ENCODE results near the gene TMEM123. TPM values are rescaled to one million over a fixed set of nuclear protein-coding genes. Genes with fewer than 3 reads are reported as not detected.
"Not testable (repeated sequence)": the region's sequence is repeated elsewhere in the genome, so short reads cannot be mapped to it uniquely, and the experiment has no call there.

Gene TMEM123
- total and polyA plus RNA-seq, 5 donors from 2014 or later: 330 to 771 (median 608) TPM

GRCh38 chr11:102384419-102385079 is 68.0 kb downstream of the TMEM123 start:
- Histone ChIP-seq H3K27me3 (ENCODE audit: control insufficient read depth, insufficient read depth, low read length) (no peaks in the 10 kb centered on the region), H3K36me3 (ENCODE audit: control insufficient read depth, insufficient read depth, low read length) (peaks cover 46% of the 10 kb centered on the region), H3K4me1 (ENCODE audit: control insufficient read depth, insufficient read depth, low read length, poor library complexity, severe bottlenecking) (no peaks in the 10 kb centered on the region), H3K27ac (ENCODE audit: insufficient read depth, low read length, poor library complexity, severe bottlenecking) (no peak overlapping the region), H3K9me3 (ENCODE audit: control insufficient read depth in 2 of 2, low read length in 2 of 2) (no peaks in the 10 kb centered on the region), H3K4me3 (ENCODE audit: low read depth, low read length) (no peak overlapping the region)
- Mint-ChIP-seq H3K27ac (peak overlapping the region in 2 of 3 donors; percentile 13 to 58), H3K4me3 (no peak overlapping the region), H3K9me3 (no peaks in the 10 kb centered on the region), H3K36me3 (peaks cover 62% of the 10 kb centered on the region), H3K27me3 (no peaks in the 10 kb centered on the region), H3K4me1 (peaks cover 19 to 35% (median 28%) of the 10 kb centered on the region in 4 donors)
- DNase-seq (no peak), ATAC-seq (ENCODE audit: low read depth in 2 of 2) (no peak)

- ATAC-seq (ENCODE audit: low read depth in 2 of 2) (no peak), DNase-seq (no peak)
- Mint-ChIP-seq H3K27me3 (no peaks in the 10 kb centered on the region), H3K27ac (peak overlapping the region in 1 of 3 donors; percentile 65), H3K4me1 (peaks cover 19 to 29% (median 27%) of the 10 kb centered on the region in 4 donors), H3K36me3 (peaks cover 61% of the 10 kb centered on the region), H3K4me3 (no peak overlapping the region), H3K9me3 (no peaks in the 10 kb centered on the region)
- Histone ChIP-seq H3K36me3 (ENCODE audit: control insufficient read depth, insufficient read depth, low read length) (peaks cover 47% of the 10 kb centered on the region), H3K4me3 (ENCODE audit: low read depth, low read length) (no peak overlapping the region), H3K9me3 (ENCODE audit: control insufficient read depth in 2 of 2, low read length in 2 of 2) (no peaks in the 10 kb centered on the region), H3K27me3 (ENCODE audit: control insufficient read depth, insufficient read depth, low read length) (no peaks in the 10 kb centered on the region), H3K27ac (ENCODE audit: insufficient read depth, low read length, poor library complexity, severe bottlenecking) (no peak overlapping the region), H3K4me1 (ENCODE audit: control insufficient read depth, insufficient read depth, low read length, poor library complexity, severe bottlenecking) (no peaks in the 10 kb centered on the region)
Measured at GRCh38 chr11:102383839-102384238, 68.7 kb downstream of the TMEM123 start.

GRCh38 chr11:102382384-102382783 is 70.2 kb downstream of the TMEM123 start:
- Histone ChIP-seq H3K4me3 (ENCODE audit: low read depth, low read length) (no peak overlapping the region), H3K9me3 (ENCODE audit: control insufficient read depth in 2 of 2, low read length in 2 of 2) (no peaks in the 10 kb centered on the region), H3K4me1 (ENCODE audit: control insufficient read depth, insufficient read depth, low read length, poor library complexity, severe bottlenecking) (no peaks in the 10 kb centered on the region), H3K36me3 (ENCODE audit: control insufficient read depth, insufficient read depth, low read length) (peaks cover 59% of the 10 kb centered on the region), H3K27me3 (ENCODE audit: control insufficient read depth, insufficient read depth, low read length) (no peaks in the 10 kb centered on the region), H3K27ac (ENCODE audit: insufficient read depth, low read length, poor library complexity, severe bottlenecking) (no peak overlapping the region)
- DNase-seq (no peak), ATAC-seq (ENCODE audit: low read depth in 2 of 2) (no peak)
- peak overlapping the region in 2 of 3 donors; percentile 16 to 29 for H3K27ac Mint-ChIP-seq
- no peaks in the 10 kb centered on the region for H3K27me3 Mint-ChIP-seq
- peaks cover 68% of the 10 kb centered on the region for H3K36me3 Mint-ChIP-seq
- H3K9me3 Mint-ChIP-seq: no peaks in the 10 kb centered on the region
- no peak overlapping the region for H3K4me3 Mint-ChIP-seq
- H3K4me1 Mint-ChIP-seq: peaks cover 19 to 31% (median 28%) of the 10 kb centered on the region in 4 donors

GRCh38 chr11:102378818-102379217 is 73.7 kb downstream of the TMEM123 start:
- Mint-ChIP-seq H3K27ac (peak overlapping the region in 1 of 3 donors; percentile 45), H3K9me3 (no peaks in the 10 kb centered on the region), H3K36me3 (peaks cover 62% of the 10 kb centered on the region)

GRCh38 chr11:102377891-102378290 is 74.7 kb downstream of the TMEM123 start:
- DNase-seq (no peak), ATAC-seq (ENCODE audit: low read depth in 2 of 2) (no peak)
- Mint-ChIP-seq H3K4me3 (no peak overlapping the region), H3K27me3 (no peaks in the 10 kb centered on the region), H3K4me1 (peaks cover 14 to 30% (median 20%) of the 10 kb centered on the region in 4 donors), H3K27ac (no peak overlapping the region), H3K9me3 (no peaks in the 10 kb centered on the region), H3K36me3 (peaks cover 55% of the 10 kb centered on the region)
- Histone ChIP-seq H3K27ac (ENCODE audit: insufficient read depth, low read length, poor library complexity, severe bottlenecking) (no peak overlapping the region), H3K27me3 (ENCODE audit: control insufficient read depth, insufficient read depth, low read length) (no peaks in the 10 kb centered on the region), H3K9me3 (ENCODE audit: control insufficient read depth in 2 of 2, low read length in 2 of 2) (no peaks in the 10 kb centered on the region), H3K36me3 (ENCODE audit: control insufficient read depth, insufficient read depth, low read length) (peaks cover 50% of the 10 kb centered on the region), H3K4me1 (ENCODE audit: control insufficient read depth, insufficient read depth, low read length, poor library complexity, severe bottlenecking) (peaks cover 6% of the 10 kb centered on the region), H3K4me3 (ENCODE audit: low read depth, low read length) (no peak overlapping the region)

More at GRCh38 chr11:102378818-102379217, 73.7 kb downstream of the TMEM123 start:
- Histone ChIP-seq H3K4me3 (ENCODE audit: low read depth, low read length) (no peak overlapping the region), H3K27me3 (ENCODE audit: control insufficient read depth, insufficient read depth, low read length) (no peaks in the 10 kb centered on the region), H3K36me3 (ENCODE audit: control insufficient read depth, insufficient read depth, low read length) (peaks cover 50% of the 10 kb centered on the region), H3K27ac (ENCODE audit: insufficient read depth, low read length, poor library complexity, severe bottlenecking) (no peak overlapping the region), H3K9me3 (ENCODE audit: control insufficient read depth in 2 of 2, low read length in 2 of 2) (no peaks in the 10 kb centered on the region), H3K4me1 (ENCODE audit: control insufficient read depth, insufficient read depth, low read length, poor library complexity, severe bottlenecking) (peaks cover 6% of the 10 kb centered on the region)
- Mint-ChIP-seq H3K4me1 (peaks cover 19 to 32% (median 23%) of the 10 kb centered on the region in 4 donors), H3K4me3 (peak overlapping the region in 1 of 4 donors; percentile 6), H3K27me3 (no peaks in the 10 kb centered on the region)
- ATAC-seq (ENCODE audit: low read depth in 2 of 2) (no peak), DNase-seq (no peak)

- Histone ChIP-seq H3K9me3 (ENCODE audit: control insufficient read depth in 2 of 2, low read length in 2 of 2) (no peaks in the 10 kb centered on the region), H3K27ac (ENCODE audit: insufficient read depth, low read length, poor library complexity, severe bottlenecking) (no peak overlapping the region), H3K4me1 (ENCODE audit: control insufficient read depth, insufficient read depth, low read length, poor library complexity, severe bottlenecking) (peaks cover 6% of the 10 kb centered on the region), H3K36me3 (ENCODE audit: control insufficient read depth, insufficient read depth, low read length) (peaks cover 40% of the 10 kb centered on the region), H3K4me3 (ENCODE audit: low read depth, low read length) (no peak overlapping the region), H3K27me3 (ENCODE audit: control insufficient read depth, insufficient read depth, low read length) (no peaks in the 10 kb centered on the region)
- Mint-ChIP-seq H3K27me3 (no peaks in the 10 kb centered on the region), H3K36me3 (peaks cover 49% of the 10 kb centered on the region), H3K27ac (peak overlapping the region; percentile 2 to 57 (median 21)), H3K4me1 (peaks cover 16 to 38% (median 23%) of the 10 kb centered on the region in 4 donors), H3K9me3 (peaks cover 0 to 2% (median 0%) of the 10 kb centered on the region in 7 donors), H3K4me3 (no peak overlapping the region)
- no peak for DNase-seq
- ATAC-seq (ENCODE audit: low read depth in 2 of 2): no peak
Measured at GRCh38 chr11:102375720-102376399, 76.7 kb downstream of the TMEM123 start.

- not testable (repeated sequence) for DNase-seq; ATAC-seq (ENCODE audit: low read depth in 2 of 2); H3K27me3 Mint-ChIP-seq; H3K4me1 ChIP-seq (ENCODE audit: control insufficient read depth, insufficient read depth, low read length, poor library complexity, severe bottlenecking); H3K9me3 ChIP-seq (ENCODE audit: control insufficient read depth in 2 of 2, low read length in 2 of 2); H3K4me3 ChIP-seq (ENCODE audit: low read depth, low read length); H3K27ac ChIP-seq (ENCODE audit: insufficient read depth, low read length, poor library complexity, severe bottlenecking); H3K27me3 ChIP-seq (ENCODE audit: control insufficient read depth, insufficient read depth, low read length); H3K9me3 Mint-ChIP-seq
- H3K36me3 ChIP-seq (ENCODE audit: control insufficient read depth, insufficient read depth, low read length): peaks cover 31% of the 10 kb centered on the region
- Mint-ChIP-seq H3K4me3 (peak overlapping the region; percentile 32 to 58 (median 51)), H3K27ac (peak overlapping the region in 2 of 3 donors; percentile 77 to 79), H3K36me3 (peaks cover 40% of the 10 kb centered on the region), H3K4me1 (peaks cover 16 to 38% (median 21%) of the 10 kb centered on the region in 4 donors)
Measured at GRCh38 chr11:102374633-102375424, 77.7 kb downstream of the TMEM123 start.
